KMS-11 (cell line): ENCODE measurements around the gene ANKHD1.
A peak's percentile ranks its signal among the peaks of the same experiment; 100 is the strongest.

ENCODE experiments used
- H2AFZ ChIP-seq: fragments of 200-600 bp; sonication (generic); 2 replicates; pipeline ENCODE4 v1.6.1; 2016; ENCODE audit warnings: antibody characterized with exemption, mixed run types, low read depth
- H3K27ac ChIP-seq: fragments of 200-600 bp; sonication (generic); 2 replicates; pipeline ENCODE4 v1.6.1; 2016; ENCODE audit warnings: mild to moderate bottlenecking, mixed run types
- H3K27me3 ChIP-seq: fragments of 200-600 bp; sonication (generic); 2 replicates; pipeline ENCODE4 v1.6.1; 2017; ENCODE audit warnings: mild to moderate bottlenecking, low read depth, mixed run types, moderate library complexity; ENCODE audit not compliant: insufficient read depth
- H3K36me3 ChIP-seq: fragments of 200-600 bp; sonication (generic); 2 replicates; pipeline ENCODE4 v1.6.1; 2017; ENCODE audit warnings: mild to moderate bottlenecking, mixed run types; ENCODE audit not compliant: insufficient read depth
- H3K4me1 ChIP-seq: fragments of 200-600 bp; sonication (generic); 2 replicates; pipeline ENCODE4 v1.6.1; 2016; ENCODE audit warnings: mild to moderate bottlenecking, low read depth, mixed run types; ENCODE audit not compliant: poor library complexity, severe bottlenecking
- H3K4me2 ChIP-seq: fragments of 200-600 bp; sonication (generic); 2 replicates; pipeline ENCODE4 v1.7.0; 2016; ENCODE audit warnings: mild to moderate bottlenecking, mixed run types
- H3K4me3 ChIP-seq: fragments of 200-600 bp; sonication (generic); IDR thresholded peaks from 2 replicates; pipeline ENCODE4 v1.6.1; 2017; ENCODE audit warnings: low read depth, low read length, mixed read lengths; ENCODE audit not compliant: insufficient read depth
- H3K79me2 ChIP-seq: fragments of 200-600 bp; sonication (generic); 2 replicates; pipeline ENCODE4 v1.6.1; 2016; ENCODE audit warnings: low read depth, mixed run types; ENCODE audit not compliant: insufficient read depth
- H3K9ac ChIP-seq: fragments of 200-600 bp; sonication (generic); 2 replicates; pipeline ENCODE4 v1.6.1; 2016; ENCODE audit warnings: mild to moderate bottlenecking, mixed run types
- H4K20me1 ChIP-seq: fragments of 200-600 bp; sonication (generic); 2 replicates; pipeline ENCODE4 v1.6.1; 2016; ENCODE audit warnings: mild to moderate bottlenecking, mixed run types; ENCODE audit not compliant: insufficient read depth
- TF ChIP-seq, protein P1 (sequence below): fragments of 200-600 bp; sonication (generic); conservative IDR thresholded peaks from 2 replicates; pipeline ENCODE4 v1.6.1; 2017; ENCODE audit warnings: low read depth, mild to moderate bottlenecking, antibody characterized with exemption, low read length, moderate library complexity, mixed read lengths

ANKHD1 gene

DNA sequence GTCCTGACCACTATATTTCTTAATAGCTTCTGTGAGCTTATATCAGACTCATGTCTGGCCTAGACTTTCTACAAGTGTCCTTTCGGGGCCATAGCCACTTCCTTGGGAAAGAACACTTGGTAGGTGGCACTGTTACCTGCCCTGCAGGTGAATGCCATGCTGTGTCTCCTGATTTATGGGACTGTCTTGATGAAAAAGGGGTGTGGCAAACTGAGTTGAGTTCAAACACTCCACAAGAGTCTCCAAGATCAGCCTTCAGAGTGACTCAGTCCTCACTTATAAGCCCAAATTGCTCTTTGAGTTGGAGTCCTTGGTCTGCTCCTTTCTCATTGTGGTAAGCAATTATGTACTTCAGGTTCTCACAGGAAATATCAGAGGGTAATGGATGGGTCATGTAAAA, 9.9 kb upstream of the ANKHD1 start:
- no peaks in the 10 kb centered on the region for H3K36me3 ChIP-seq
- no peak overlapping the region for H2AFZ ChIP-seq
- H3K79me2 ChIP-seq, result no peaks in the 10 kb centered on the region
- no peaks in the 10 kb centered on the region for H4K20me1 ChIP-seq
- H3K9ac ChIP-seq, result no peak overlapping the region
- no peaks in the 10 kb centered on the region for H3K27me3 ChIP-seq
- H3K4me3 ChIP-seq, result no peak overlapping the region
- H3K4me2 ChIP-seq, result no peak overlapping the region
- TF ChIP-seq, protein P1, sequence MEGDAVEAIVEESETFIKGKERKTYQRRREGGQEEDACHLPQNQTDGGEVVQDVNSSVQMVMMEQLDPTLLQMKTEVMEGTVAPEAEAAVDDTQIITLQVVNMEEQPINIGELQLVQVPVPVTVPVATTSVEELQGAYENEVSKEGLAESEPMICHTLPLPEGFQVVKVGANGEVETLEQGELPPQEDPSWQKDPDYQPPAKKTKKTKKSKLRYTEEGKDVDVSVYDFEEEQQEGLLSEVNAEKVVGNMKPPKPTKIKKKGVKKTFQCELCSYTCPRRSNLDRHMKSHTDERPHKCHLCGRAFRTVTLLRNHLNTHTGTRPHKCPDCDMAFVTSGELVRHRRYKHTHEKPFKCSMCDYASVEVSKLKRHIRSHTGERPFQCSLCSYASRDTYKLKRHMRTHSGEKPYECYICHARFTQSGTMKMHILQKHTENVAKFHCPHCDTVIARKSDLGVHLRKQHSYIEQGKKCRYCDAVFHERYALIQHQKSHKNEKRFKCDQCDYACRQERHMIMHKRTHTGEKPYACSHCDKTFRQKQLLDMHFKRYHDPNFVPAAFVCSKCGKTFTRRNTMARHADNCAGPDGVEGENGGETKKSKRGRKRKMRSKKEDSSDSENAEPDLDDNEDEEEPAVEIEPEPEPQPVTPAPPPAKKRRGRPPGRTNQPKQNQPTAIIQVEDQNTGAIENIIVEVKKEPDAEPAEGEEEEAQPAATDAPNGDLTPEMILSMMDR, result no peak
- H3K27ac ChIP-seq, result no peak overlapping the region
- no peaks in the 10 kb centered on the region for H3K4me1 ChIP-seq

DNA sequence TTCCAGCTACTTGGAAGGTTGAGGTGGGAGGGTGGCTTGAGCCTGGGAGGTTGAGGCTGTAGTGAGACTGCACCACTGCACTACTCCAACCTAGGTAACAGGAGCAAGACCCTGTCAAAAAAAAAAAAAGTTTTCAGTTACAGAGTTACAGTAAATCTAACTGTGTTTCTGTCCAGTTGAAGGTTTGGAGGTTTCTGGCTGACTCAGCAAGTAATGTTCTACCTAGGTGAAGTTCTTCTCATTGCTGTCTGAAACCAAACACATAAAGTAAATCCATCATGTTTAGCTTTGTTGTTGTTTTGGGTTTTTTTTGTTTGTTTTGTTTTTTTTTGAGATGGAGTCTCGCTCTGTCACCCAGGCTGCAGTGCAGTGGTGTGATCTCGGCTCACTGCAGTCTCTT, 7.9 kb upstream of the ANKHD1 start:
- TF ChIP-seq, protein P1, result no peak
- Histone ChIP-seq H3K79me2 (no peaks in the 10 kb centered on the region), H3K4me2 (no peak overlapping the region), H3K4me3 (no peak overlapping the region), H3K4me1 (no peaks in the 10 kb centered on the region), H3K9ac (no peak overlapping the region), H3K27me3 (no peaks in the 10 kb centered on the region), H3K36me3 (no peaks in the 10 kb centered on the region), H2AFZ (no peak overlapping the region), H4K20me1 (no peaks in the 10 kb centered on the region), H3K27ac (no peak overlapping the region)

DNA sequence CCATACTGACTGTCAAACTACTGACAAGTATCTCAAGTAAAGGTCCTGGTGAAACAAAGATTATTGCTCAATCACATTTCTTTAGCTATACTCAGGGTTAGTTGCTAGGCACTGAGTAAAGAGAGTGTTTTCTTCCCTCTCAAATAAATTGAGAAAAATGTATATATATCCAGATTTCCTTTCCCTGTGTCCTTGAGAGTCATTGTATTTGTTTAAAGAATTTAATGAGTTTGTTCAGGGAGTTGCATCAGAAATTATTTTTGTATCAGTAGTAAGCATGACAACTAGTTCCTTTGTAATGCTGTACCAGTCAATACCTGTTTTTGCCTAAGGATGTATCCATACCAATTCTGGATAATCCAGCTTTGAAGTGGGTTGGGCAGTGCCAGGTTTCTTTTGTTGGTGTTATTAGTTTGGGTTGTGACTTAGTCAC, 3.2 kb upstream of the ANKHD1 start:
- Histone ChIP-seq H4K20me1 (peaks cover 4% of the 10 kb centered on the region; the same call in 1 of the 2 replicates), H3K4me1 (peaks cover 16% of the 10 kb centered on the region), H3K27me3 (no peaks in the 10 kb centered on the region), H3K4me2 (no peak overlapping the region), H3K4me3 (no peak overlapping the region), H3K36me3 (no peaks in the 10 kb centered on the region), H3K79me2 (peaks cover 30% of the 10 kb centered on the region), H2AFZ (no peak overlapping the region), H3K27ac (no peak overlapping the region), H3K9ac (no peak overlapping the region)
- TF ChIP-seq, protein P1, result no peak

DNA sequence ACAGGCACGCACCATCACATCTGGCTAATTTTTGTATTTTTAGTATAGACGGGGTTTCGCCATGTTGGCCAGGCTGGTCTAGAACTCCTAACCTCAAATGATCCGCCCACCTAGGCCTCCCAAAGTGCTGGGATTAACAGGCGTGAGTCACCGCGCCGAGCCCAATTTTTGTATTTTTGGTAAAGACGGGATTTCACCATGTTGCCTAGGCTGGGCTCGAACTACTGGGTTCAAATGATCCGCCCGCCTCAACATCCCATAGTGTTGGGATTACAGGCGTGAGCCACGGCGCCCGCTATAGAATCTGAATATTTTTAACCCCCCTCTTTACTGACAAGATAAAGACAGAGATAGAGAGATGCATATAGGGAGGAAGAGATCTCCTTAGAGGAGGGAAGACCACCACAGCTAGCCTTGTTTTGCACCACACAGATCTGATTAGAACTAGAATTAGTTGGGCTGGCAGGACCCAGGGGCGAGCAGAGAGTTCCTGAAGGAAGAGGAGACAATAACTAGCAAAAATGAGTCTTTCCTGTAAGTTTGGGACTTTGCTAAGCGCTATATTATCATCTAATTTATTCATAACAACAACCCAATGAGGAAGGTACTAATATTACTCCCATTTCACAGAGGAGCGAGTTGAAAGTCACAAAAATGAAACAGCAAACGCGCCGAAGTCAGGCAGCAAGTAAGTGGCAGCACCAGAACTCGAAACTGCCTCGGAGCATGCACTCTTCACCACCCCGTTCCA, 1.5 kb upstream of the ANKHD1 start:
- Histone ChIP-seq H3K27ac (peak overlapping the region; percentile 75), H3K4me1 (peaks cover 23% of the 10 kb centered on the region), H3K4me2 (peak overlapping the region; percentile 92), H2AFZ (peak overlapping the region; percentile 88), H3K4me3 (no peak overlapping the region), H3K36me3 (no peaks in the 10 kb centered on the region), H3K27me3 (no peaks in the 10 kb centered on the region), H4K20me1 (peaks cover 16% of the 10 kb centered on the region), H3K9ac (peak overlapping the region; percentile 57), H3K79me2 (peaks cover 48% of the 10 kb centered on the region)
- TF ChIP-seq, protein P1, result no peak
